HFF-Myc (cell line): ENCODE results near the gene BACH2.
A peak's percentile ranks its signal among the peaks of the same experiment; 100 is the strongest.

Source experiments
- DNase-seq: peaks from one replicate; pipeline ENCODE4 v3.0.0-alpha.2; 2011; ENCODE audit warnings: low read depth; ENCODE audit errors: extremely low read depth
- H3K4me3 ChIP-seq: replicated peaks from 2 replicates; pipeline ENCODE4 v1.5.1; 2011; ENCODE audit warnings: low read depth, mild to moderate bottlenecking, control low read depth, low read length
- CTCF ChIP-seq: IDR thresholded peaks from 2 replicates; pipeline ENCODE4 v1.5.1; 2012; ENCODE audit warnings: mild to moderate bottlenecking, low read depth, low read length, control low read depth; ENCODE audit errors: missing control alignments

Gene BACH2

GRCh38 chr6:90271831-90272230, 24.8 kb downstream of the BACH2 start:
- no peak for DNase-seq
- no peak overlapping the region for H3K4me3 ChIP-seq

GRCh38 chr6:90269334-90269733, 27.3 kb downstream of the BACH2 start:
- DNase-seq: no peak
- no peak overlapping the region for H3K4me3 ChIP-seq
- TF ChIP-seq CTCF: no peak

More at GRCh38 chr6:90271831-90272230, 24.8 kb downstream of the BACH2 start:
- no peak for TF ChIP-seq CTCF

GRCh38 chr6:90268178-90268577, 28.5 kb downstream of the BACH2 start:
- TF ChIP-seq CTCF: no peak

GRCh38 chr6:90266905-90267621, 29.6 kb downstream of the BACH2 start:
- DNase-seq: no peak
- no peak overlapping the region for H3K4me3 ChIP-seq
- TF ChIP-seq CTCF: no peak

More at GRCh38 chr6:90268178-90268577, 28.5 kb downstream of the BACH2 start:
- DNase-seq: no peak
- no peak overlapping the region for H3K4me3 ChIP-seq

- H3K4me3 ChIP-seq: no peak overlapping the region
- no peak for TF ChIP-seq CTCF
- DNase-seq: no peak
Observed at GRCh38 chr6:90264561-90264960, 32.1 kb downstream of the BACH2 start.

- TF ChIP-seq CTCF: no peak
- DNase-seq: peak; percentile 83
Observed at GRCh38 chr6:90263633-90264032, 33.0 kb downstream of the BACH2 start.

GRCh38 chr6:90261801-90262200, 34.8 kb downstream of the BACH2 start:
- no peak overlapping the region for H3K4me3 ChIP-seq
- no peak for TF ChIP-seq CTCF
- DNase-seq: no peak

More at GRCh38 chr6:90263633-90264032, 33.0 kb downstream of the BACH2 start:
- no peak overlapping the region for H3K4me3 ChIP-seq
